NOMO-1 treated with dmso at 0.1 percent for 144 hours (cell line): ENCODE data around the gene CFAP99.

Source experiments
- DNase-seq: peaks from one replicate; lab custom pipeline; 2025; ENCODE audit not compliant: unreplicated experiment; lab: John Stamatoyannopoulos, UW

The CFAP99 gene

DNA sequence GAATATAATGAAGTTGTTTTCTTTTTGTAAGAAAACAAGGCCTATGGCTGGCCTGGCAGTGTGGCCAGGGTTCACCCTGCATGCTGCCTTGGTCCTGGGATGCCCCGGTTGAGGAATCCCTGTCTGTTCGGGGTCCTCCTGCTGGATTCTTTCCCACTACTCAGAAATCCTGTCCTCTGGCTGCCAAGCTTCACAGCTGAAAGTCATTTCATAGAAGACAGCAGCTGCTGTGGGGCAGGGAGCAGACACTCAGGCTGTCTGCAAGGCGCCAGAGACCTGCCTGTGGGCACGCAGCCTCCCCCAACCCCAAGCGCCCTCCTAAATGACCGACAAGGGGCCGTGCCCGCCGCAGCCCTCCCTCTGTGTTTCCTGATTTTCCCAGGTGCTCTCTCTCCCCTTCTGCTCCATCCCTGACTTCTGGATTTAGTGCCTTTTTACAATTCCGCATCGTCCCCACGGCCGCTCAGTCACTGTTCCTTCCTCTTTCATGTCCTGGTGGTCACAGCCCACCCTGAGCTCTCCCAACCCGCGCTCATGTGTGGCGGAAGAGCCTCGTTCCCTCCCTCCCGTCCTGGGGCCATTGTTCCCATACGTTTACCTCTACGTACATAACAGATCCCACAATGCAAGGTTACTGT lies 27.9 kb upstream of the CFAP99 start:
- DNase-seq, result no peak

DNA sequence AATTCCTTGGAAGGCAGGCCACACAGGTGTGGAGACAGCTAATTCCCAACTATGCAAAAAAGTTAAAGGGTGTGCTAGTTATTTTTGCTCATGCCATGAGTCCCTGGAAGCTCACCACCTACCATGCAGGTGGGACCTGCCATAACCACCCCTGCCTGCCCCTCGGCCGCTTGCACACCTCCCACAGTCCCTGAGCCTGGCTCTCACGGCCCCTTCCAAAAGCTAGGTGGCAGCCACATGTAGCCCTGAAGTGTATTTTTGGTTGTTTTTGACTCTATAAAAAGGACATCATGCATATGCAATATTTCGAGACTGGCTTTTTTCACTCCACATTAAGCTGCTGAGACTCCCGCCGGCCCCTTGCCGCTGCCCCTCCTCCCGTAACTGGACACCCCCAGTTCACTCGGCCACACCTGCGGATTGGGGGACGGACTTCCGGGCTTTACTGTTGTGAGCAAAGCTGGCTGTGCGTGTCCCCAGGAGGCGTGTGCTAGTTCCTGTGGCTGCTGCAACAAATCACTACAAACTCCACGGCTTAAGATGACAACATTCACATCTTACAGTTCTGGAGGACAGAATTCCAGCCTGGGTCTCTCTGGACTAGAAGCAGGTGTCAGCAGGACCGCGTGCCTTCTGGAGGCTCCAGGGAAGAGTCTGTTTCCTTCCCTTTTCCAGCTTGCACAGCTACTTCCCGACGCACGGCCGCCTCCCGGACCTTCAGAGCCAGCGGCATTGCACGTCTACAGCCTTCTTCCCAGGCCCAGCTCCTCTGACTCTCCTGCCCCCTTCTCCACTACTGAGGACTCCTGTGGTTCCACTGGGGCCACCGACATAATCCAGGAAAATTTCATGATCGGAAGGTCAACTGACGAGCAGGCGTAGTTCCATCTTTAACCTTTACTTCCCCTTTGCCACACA lies 25.1 kb upstream of the CFAP99 start:
- no peak for DNase-seq

DNA sequence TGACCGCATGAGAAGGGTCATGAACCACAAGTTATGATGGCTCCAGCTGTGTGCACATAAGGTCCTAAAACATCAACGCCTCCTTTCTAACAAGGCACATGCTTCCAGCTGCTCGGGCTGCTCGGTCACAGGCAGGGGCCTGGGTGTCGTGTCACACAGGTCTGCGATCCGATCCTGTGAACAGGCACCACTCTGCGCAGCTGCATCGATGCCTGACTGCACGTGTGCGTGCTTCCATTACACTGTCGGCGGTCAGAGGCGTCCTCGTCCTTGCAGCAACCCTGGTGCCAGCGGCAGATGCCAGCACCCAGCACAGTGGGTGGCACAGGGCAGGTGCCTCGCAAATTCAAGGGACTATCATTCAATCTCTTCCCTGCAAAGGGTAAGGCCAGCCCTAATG lies 24.2 kb upstream of the CFAP99 start:
- no peak for DNase-seq

DNA sequence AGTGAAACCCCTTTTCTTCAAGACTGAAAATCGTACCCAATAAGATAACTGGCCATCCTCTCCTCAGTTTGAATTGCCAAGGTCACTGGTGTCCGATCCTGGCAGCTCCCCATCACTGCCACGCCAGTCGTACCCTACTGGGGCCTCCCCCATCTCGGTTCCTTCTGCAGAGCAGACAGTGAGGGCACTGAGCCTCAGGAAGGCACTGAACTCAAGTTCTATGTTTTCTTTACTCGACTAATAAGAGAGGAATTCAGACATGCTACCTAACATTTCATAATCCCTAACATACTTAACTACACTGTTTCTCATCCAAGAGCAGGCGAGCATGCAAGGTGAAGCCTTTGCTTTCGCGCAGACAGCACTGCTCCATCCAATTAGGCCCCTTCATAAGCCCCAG lies 23.7 kb upstream of the CFAP99 start:
- no peak for DNase-seq

DNA sequence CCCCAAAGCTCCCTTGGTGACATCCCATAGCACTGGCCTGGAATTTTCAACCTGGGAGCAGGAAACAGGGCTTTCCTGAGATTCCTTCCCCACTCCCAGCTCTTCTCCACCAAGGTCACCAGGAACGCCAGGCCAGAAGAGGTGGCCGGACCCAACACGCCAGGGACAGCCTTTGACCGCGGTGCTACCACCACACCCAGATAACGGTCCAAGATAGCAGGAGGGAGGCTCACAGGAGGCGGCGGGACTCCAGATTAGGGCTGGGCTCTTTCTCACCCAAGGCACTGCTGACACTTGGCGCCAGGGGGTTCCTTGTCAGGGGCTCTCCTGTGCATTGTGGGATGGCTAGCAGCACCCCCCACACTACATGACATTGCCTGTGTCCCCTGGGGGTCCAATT lies 23.2 kb upstream of the CFAP99 start:
- no peak for DNase-seq

DNA sequence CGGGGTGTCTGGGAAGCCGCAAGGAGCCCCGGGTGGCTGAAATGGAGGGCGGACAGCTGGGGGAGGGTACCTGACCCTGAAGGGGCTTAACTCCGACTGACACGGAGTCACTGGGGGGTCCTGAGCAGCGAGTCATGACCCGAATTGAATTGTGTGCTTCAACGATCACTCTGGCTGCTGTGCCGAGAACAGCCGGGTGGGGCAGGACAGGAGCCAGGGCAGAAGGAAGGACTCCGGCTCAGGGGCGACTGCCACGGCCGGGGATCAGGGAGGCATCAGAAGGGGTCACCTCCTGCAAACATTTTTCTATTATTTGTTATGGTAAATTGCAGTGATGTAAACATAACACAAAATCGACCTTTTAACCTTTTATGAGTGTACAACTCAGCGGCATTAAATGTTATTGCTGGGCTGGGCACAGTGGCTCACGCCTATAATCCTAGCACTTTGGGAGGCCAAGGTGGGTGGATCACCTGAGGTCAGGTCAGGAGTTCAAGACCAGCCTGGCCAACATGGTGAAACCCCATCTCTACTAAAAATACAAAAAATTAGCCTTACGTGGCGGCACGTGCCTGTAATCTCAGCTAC lies 21.9 kb upstream of the CFAP99 start:
- no peak for DNase-seq

DNA sequence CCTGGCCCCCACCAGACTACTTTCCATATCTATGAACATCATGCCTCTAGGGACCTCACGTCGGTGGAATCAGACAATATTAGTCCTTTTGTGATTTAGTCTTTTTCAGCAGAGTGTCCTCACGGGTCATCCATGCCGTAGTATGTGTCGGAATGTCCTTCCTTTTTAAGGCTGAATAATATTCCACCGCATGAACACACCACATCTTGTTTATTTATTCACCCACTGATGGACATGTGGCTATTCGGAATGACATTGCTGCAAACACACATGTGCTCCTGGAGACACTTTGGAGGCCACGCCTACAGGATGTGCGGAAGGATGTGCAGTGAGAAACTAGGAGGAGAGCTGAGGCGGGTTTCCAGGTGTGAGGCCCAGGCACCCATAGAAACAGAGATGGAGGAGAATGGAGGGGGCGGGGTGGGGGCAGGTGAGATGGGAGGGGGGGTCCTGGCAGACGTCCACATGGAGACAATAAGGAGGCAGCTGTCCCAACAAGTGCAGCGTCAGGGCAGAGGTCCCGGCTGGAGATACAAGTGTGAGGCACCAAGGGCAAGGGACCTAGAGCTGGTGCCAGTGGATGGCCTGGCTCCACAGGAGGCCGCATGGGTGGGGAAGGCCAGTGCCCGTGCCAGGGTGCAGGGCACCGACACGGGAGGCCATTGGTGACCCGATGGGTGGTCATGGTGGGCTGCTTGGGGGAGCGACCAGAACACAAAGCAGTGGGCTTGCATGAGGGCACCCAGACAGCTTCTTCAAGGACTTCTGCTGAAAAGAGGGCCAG lies 21.0 kb upstream of the CFAP99 start:
- DNase-seq, result no peak

DNA sequence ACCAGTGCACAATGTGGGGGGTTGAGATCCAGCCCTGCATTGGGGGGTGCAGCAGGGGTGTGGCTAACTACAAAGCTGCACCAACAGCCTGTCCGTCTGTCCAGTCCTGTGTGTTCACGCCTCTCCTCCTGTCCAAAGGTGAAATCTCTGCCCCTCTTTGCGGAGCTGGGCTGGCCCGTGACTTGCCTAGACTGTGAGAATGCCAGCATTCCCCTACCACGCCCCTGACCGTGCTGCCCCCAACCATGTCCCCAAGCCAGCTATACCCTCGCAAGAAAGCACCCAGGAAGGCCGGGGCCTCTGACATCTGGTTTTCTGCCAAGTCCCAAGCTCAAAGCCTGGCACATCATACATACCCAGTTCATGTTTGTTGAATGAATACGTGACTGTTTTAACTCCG lies 19.5 kb upstream of the CFAP99 start:
- DNase-seq, result no peak

DNA sequence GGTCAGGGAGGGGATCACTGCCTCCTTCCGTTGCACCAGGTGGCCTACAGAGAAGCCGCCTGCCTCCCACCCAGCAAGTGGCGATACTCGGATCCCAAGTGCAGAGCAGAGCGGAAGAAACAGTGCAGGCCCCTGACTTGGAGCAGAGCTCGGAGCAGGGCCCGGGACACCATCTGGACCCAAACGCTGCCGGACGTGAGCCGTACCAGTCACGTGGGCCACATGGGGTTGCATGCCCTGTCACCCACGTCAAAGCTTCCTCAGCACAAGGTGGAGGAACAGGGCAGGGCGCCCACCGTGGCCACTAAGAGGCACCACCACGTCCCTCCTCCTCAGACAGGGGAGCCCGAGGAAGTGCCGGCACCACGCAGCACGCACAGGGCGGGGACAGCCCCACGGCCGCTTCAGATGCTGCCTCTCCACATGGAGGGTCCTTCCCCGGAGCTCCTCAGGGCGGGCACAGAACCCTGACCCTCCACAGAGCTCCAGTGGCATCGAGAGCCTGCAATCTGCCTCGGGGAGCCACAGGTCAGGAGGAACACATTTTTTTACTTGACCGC lies 19.0 kb upstream of the CFAP99 start:
- DNase-seq, result no peak

DNA sequence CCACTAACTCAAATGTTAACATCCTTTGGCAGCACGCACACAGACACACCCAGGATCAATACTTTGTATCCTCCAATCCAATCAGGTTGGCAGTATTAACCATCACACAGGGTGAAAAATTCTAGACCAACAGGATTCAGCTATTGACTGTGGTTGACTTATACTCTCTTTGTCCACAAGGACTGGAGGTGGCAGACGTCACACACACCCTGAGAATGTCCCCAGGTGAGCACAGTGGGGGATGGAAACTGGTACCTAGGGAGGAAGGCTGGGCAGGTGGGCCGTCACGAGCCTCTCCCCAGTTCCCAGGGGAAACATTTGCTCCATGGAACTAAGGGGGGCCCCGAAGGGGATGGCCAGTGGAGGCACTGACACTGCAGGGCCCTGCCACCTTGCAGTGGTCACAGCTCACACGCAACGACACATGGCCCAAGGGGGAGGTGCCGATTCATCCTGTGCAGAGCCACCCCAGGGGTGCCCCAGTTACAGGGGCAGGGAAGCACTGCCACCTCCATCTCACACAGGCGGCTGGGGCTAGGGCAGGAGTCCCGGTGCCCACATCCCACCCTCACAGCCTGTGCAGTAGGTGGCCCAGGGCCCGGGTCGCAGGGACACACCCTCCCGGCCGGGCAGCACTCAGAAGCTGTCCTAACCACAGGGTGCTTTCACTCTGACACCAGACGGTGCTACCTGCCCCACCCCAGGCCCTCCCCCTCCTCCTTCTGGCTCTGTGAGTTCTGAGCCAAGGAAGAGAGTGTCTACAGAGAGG lies 17.7 kb upstream of the CFAP99 start:
- no peak for DNase-seq

DNA sequence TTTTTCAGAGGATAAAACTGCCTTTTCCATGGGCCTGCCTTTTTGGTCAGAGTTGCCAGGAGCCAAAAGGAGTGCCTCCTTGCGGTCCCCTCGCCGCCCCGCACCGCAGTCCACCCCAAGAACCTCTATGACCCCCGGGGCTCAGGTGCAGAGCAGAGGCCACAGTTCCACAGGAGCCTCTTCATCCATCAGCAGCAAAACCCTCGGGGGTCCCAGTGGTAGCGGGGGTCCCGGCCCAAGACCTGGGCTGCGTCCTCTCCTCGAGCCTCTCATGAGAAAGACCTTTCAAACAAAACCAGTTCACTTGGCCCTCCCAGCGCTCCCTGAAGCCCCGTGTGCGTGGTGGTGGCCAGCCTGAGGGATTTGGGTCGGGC lies 17.2 kb upstream of the CFAP99 start:
- DNase-seq, result no peak

DNA sequence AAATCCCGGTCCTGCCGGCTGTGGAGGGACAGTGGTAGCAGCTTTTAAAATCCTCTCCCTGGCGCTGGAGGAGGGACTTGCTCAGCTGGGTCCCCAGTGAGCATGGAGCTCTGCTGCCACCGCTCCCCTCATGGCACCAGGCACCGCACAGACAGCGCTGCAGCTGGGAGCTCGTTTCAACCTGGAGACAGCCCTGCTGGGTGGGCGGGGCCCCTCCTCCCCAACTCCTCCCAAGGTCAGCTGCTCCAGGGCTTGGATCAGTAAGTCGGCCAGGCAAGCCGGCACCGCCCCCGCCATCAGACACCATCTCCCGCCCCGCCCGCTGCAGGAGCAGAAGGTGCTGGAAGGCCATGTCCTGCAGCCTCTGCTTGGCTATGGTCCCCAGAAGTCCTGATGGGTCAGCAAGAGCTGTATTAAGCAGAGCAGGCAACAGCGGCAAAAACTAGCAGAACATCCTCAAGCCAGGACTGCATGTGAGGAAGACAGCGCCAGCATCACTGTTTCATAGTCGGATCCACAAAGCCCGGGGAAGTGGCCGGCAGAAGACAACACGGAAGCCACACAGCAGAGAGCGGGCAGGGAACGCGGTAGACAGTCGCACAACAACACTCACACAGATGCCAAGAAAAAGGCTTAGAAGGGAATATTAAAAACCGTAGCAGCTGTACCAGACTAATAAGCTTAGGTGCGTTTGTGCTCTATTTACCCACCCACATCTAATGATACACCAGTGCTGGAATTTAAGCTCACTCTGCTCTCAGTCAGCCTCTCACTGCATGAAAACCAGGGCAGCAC lies 16.5 kb upstream of the CFAP99 start:
- DNase-seq, result no peak

DNA sequence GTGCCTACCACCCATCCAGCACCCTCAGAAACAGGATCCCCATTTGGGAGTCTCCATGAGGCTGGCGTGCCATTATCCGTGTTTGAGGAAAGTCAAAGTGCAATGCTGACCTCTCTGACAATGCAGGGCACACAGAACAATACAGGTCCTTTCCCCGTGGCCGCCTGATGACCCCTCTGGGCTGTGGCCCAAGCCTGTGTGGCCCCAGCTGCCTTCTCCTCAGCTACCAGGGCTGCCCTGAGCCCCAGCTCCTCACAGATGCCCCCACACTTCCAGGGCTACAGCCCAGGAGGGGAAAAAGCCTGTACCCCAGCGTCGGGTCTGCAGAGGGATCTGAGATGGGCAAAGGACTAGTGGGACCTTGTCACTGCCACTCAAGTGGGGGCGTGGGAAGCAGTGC lies 15.8 kb upstream of the CFAP99 start:
- no peak for DNase-seq

DNA sequence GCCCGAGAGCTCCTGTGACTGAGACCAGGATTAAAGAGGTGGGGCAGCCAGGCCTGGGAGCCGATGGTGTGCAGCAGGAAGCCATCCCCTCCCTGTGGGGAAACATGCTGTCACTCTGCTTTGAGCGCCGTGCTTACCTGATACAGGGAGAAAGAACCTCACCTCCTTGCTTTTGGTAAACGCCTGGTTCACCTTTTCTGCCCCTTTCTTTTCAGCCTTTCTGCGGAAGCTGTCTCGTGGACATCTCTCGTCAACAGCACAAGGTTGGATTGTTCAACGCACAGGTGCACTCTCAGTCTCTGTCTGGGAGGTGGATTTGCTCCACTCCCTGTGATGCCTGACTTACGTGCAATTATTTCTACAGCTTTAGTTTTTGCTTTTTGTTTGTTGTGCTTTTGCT lies 12.3 kb upstream of the CFAP99 start:
- no peak for DNase-seq

DNA sequence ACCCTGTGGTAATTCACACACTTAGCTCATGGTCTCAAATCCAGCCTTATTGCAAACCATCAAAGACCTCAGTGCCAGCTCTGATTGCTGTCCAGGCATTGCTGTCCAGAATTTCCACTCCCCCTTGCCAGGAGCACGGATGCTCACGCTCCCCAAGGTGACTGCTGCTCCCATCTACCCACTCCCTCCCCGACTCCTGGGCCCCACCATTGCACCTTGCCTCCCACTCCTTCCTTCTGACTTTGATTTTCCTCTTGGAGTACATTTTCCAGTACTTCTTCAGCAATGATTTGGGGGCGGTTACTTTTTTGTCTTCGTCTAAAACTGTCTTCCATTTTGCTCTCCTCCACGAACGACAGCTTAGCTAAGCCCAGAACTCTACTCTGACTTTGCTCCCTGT lies 11.8 kb upstream of the CFAP99 start:
- DNase-seq, result no peak

DNA sequence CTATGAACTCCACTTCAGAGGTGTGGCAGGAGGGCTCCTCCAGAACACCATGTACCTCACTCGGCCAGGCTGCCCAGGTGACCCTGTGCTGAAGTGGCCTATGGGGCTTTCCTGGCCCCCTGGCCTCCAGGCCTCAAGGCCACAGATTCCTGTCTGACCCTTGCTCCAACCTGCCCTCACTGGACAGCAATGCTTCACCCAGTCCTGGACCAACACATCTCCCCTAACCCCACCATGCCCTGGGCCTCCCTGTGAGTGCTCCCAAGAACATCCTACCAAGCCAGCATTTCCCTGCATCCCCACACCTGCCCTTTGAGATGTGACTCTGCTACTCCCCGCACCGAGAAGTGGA lies 10.8 kb upstream of the CFAP99 start:
- DNase-seq, result no peak

DNA sequence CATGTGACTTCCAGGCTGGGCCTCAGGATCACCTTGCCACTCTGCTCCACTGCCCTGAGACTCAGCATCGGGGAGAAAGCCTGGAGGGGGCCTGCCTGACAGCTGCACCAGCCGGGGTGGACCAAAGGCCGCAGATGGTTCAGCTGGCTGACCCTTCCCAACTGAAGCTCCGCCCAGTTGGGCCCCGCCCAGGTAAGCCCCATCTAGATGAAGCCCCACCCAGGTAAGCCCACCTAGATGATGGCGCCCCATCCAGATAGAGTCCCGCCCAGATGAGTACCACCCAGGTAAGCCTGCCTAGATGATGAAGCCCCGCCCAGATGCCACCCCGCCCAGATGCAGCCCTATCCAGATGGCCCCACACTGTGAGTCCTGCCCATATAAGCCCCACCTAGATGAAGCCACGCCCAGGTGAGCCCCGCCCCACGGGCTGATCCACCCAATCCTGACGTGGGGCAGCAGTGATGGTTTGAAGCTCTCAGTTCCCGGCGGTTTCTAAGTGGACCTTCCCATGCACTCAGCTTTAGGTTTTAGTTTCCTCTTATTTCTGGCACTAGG lies 10.3 kb upstream of the CFAP99 start:
- DNase-seq, result no peak

DNA sequence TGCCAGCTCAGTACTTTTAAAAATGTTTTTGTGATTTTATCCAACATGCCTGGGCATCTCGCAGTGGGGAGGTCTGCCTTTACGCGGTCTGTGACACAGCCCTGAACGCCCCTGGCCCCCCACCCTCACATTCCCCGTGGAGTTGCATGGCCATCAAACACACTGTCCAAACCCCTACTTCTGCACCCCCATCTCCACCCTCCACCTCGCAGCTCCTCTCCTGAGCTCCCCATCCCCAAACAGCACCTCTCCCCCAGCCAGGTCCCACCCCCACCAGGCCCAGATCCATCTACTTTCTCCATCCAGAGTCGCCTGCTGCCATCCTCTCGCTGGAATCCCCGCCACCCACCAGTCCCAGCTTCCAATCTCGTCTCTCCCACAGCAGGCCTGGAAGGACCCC lies 9.8 kb upstream of the CFAP99 start:
- DNase-seq, result no peak

DNA sequence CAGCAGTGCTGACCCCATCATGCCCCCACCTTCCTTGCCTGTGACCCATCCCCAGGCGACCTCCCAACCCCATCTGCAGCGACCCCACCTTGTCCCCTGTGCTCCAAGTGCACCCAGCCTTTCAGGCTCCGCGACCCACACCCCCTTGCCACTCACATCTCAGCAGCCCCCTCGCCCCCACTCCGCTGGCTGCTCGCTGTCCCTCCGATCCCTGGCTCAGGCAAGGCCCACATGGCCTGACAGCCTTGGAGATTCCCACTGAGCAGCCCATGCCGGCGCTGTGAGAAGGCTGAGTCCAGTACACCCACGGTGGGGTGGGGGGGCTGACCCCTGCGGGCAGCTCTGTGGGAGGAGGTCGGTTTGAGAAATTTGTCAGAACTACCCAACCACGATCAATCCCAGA lies 9.4 kb upstream of the CFAP99 start:
- DNase-seq, result no peak
